ENCODE data around the gene ATL2. TPM values are rescaled to one million over a fixed set of nuclear protein-coding genes. Genes with fewer than 3 reads are reported as not detected.
"Not testable (repeated sequence)": the region's sequence is repeated elsewhere in the genome, so short reads cannot be mapped to it uniquely, and the experiment has no call there.

Gene ATL2
- polyA plus RNA-seq, 3 donors: 7.8 to 28.3 (median 10.8) TPM

DNA sequence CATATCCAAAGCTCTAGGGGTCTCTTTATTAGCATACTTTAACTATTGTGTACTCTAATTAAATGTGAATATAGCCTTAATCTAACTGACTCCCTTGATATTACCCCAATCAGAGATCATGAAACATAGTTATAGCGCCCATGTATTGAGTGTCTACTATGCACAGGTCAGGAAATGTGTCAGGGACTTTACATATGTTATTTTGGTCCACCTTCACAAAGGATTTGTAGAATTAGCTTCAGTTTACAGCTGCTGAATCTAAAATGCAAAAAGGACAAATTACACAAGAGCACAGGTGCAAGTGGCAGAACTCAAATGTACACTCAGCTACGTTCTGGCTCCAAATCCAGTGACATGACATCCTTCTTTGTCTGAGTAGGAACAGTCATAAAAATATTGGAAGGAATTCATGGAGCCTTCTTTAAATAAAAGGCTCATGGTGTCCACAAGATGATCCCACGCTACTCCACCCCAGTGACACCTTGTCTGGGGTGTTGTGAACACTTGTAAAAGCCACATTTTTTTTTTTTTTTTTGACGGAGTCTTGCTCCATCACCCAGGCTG, 38.7 kb upstream of the ATL2 start:
- Histone ChIP-seq H3K4me2 (replicated peaks; ENCODE audit: extremely low read depth, low read length, poor library complexity, severe bottlenecking) (no peak overlapping the region), H3K4me1 (ENCODE audit: control insufficient read depth in 1 of 2, insufficient read depth in 2 of 2, low read length in 2 of 2) (no peaks in the 10 kb centered on the region), H3K36me3 (replicated peaks in 1 of 2; ENCODE audit: control insufficient read depth in 1 of 2, insufficient read depth in 2 of 2, low read length in 2 of 2) (no peaks in the 10 kb centered on the region), H3K27me3 (ENCODE audit: control insufficient read depth in 2 of 2, insufficient read depth in 2 of 2, low read length in 2 of 2) (no peaks in the 10 kb centered on the region), H4K20me1 (ENCODE audit: insufficient read depth, low read length) (no peaks in the 10 kb centered on the region), H2AFZ (ENCODE audit: insufficient read depth, low read depth, low read length, poor library complexity, severe bottlenecking) (no peak overlapping the region), H3K9me3 (replicated peaks in 1 of 2; ENCODE audit: control insufficient read depth in 1 of 2, insufficient read depth in 1 of 2, low read length in 2 of 2) (peaks cover 16 to 22% of the 10 kb centered on the region in 2 donors), H3K4me3 (replicated peaks in 1 of 3; ENCODE audit: low read depth in 2 of 3, low read length in 3 of 3) (no peak overlapping the region), H3K27ac (ENCODE audit: low read depth in 1 of 2, low read length in 2 of 2) (no peak overlapping the region), H3K79me2 (ENCODE audit: insufficient read depth, low read length) (no peaks in the 10 kb centered on the region), H3K9ac (ENCODE audit: insufficient read depth, low read length, poor library complexity, severe bottlenecking) (no peak overlapping the region)
- intact Hi-C loops (cut with micrococcal nuclease): no loop called here
- no peak overlapping the region for H3K27ac Mint-ChIP-seq
- TF ChIP-seq, protein P1, sequence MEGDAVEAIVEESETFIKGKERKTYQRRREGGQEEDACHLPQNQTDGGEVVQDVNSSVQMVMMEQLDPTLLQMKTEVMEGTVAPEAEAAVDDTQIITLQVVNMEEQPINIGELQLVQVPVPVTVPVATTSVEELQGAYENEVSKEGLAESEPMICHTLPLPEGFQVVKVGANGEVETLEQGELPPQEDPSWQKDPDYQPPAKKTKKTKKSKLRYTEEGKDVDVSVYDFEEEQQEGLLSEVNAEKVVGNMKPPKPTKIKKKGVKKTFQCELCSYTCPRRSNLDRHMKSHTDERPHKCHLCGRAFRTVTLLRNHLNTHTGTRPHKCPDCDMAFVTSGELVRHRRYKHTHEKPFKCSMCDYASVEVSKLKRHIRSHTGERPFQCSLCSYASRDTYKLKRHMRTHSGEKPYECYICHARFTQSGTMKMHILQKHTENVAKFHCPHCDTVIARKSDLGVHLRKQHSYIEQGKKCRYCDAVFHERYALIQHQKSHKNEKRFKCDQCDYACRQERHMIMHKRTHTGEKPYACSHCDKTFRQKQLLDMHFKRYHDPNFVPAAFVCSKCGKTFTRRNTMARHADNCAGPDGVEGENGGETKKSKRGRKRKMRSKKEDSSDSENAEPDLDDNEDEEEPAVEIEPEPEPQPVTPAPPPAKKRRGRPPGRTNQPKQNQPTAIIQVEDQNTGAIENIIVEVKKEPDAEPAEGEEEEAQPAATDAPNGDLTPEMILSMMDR (IDR thresholded peaks at IDR 0.05): no peak
- peaks cover 6 to 9% (median 8%) of the 10 kb centered on the region in 3 donors for H3K27me3 Mint-ChIP-seq (ENCODE audit: low read depth in 3 of 3)
- peaks cover 21 to 39% (median 34%) of the 10 kb centered on the region in 7 donors for H3K9me3 Mint-ChIP-seq
- H3K36me3 Mint-ChIP-seq: no peaks in the 10 kb centered on the region
- DNase-seq: no peak
- H3K4me3 Mint-ChIP-seq: no peak overlapping the region
- H3K4me1 Mint-ChIP-seq: no peaks in the 10 kb centered on the region
- WGBS (ENCODE audit: insufficient coverage): 94% methylated on average over 3 of the region's 4 CpGs

DNA sequence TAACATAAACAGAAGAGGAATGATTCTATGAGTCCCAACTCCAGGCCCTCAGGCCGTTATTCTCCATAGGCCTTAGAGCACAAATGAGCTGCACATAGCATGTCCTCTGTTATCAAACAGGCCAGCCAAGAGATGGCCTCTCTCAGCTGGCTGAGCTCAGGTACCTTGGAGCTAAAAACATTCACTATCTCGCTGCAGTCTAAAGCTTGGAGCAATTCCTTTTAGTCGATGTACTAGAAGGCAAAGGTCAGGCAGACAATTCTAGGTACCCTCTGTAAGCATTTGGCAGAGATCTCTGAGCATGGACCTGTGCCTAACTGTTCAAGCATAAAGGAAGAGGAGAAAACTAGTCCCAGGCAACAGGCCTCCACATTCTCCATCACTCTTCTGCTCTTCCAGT, 38.0 kb upstream of the ATL2 start:
- no peaks in the 10 kb centered on the region for H3K79me2 ChIP-seq (ENCODE audit: insufficient read depth, low read length)
- H3K4me1 Mint-ChIP-seq: no peaks in the 10 kb centered on the region
- H3K27me3 Mint-ChIP-seq (ENCODE audit: low read depth in 3 of 3): peaks cover 4 to 9% (median 5%) of the 10 kb centered on the region in 3 donors
- intact Hi-C loops (cut with micrococcal nuclease): no loop called here
- H3K27me3 ChIP-seq (ENCODE audit: control insufficient read depth in 2 of 2, insufficient read depth in 2 of 2, low read length in 2 of 2): no peaks in the 10 kb centered on the region
- H3K27ac ChIP-seq (ENCODE audit: low read depth in 1 of 2, low read length in 2 of 2): no peak overlapping the region
- TF ChIP-seq, protein P1 (IDR thresholded peaks at IDR 0.05): no peak
- no peak for DNase-seq
- no peak overlapping the region for H3K4me3 Mint-ChIP-seq
- H3K9me3 Mint-ChIP-seq: peaks cover 21 to 32% (median 31%) of the 10 kb centered on the region in 7 donors
- peaks cover 16 to 22% of the 10 kb centered on the region in 2 donors for H3K9me3 ChIP-seq (replicated peaks in 1 of 2; ENCODE audit: control insufficient read depth in 1 of 2, insufficient read depth in 1 of 2, low read length in 2 of 2)
- H3K4me2 ChIP-seq (replicated peaks; ENCODE audit: extremely low read depth, low read length, poor library complexity, severe bottlenecking): no peak overlapping the region
- no peak overlapping the region for H3K4me3 ChIP-seq (replicated peaks in 1 of 3; ENCODE audit: low read depth in 2 of 3, low read length in 3 of 3)
- WGBS (ENCODE audit: insufficient coverage): 100% methylated on average over 3 of the region's 3 CpGs
- H3K36me3 ChIP-seq (replicated peaks in 1 of 2; ENCODE audit: control insufficient read depth in 1 of 2, insufficient read depth in 2 of 2, low read length in 2 of 2): no peaks in the 10 kb centered on the region
- no peak overlapping the region for H3K27ac Mint-ChIP-seq
- no peaks in the 10 kb centered on the region for H3K36me3 Mint-ChIP-seq
- no peak overlapping the region for H2AFZ ChIP-seq (ENCODE audit: insufficient read depth, low read depth, low read length, poor library complexity, severe bottlenecking)
- no peak overlapping the region for H3K9ac ChIP-seq (ENCODE audit: insufficient read depth, low read length, poor library complexity, severe bottlenecking)
- H4K20me1 ChIP-seq (ENCODE audit: insufficient read depth, low read length): no peaks in the 10 kb centered on the region
- no peaks in the 10 kb centered on the region for H3K4me1 ChIP-seq (ENCODE audit: control insufficient read depth in 1 of 2, insufficient read depth in 2 of 2, low read length in 2 of 2)

DNA sequence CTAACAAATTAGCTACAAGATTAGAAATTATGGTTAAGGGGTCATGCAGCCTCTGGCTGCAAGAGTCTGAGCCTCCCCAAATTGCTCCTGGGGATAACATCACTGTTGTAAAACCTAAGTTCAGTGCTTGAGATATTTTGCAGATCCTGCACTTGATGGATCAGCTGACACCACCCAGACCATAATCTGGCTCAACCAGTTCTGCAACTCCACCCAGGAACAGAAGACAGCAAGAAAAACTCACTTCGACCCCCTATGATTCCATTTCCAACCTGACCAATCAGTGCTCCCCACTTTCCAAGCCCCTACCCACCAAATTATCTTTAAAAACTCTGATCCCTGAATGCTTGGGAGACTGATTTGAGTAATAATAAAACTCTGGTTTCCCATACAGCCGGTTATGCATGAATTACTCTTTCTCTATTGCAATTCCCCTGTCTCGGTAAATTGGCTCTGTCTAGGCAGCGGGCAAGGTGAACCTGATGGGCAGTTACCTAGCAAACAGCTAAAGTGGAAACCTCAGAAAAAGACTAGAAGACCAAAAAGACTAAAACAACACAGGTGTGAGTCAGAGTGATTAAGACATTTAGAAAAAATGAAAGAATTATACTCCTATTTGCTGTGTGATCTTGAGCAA, 35.3 kb upstream of the ATL2 start:
- H3K27ac ChIP-seq (ENCODE audit: low read depth in 1 of 2, low read length in 2 of 2); H3K9ac ChIP-seq (ENCODE audit: insufficient read depth, low read length, poor library complexity, severe bottlenecking); H3K4me2 ChIP-seq (replicated peaks; ENCODE audit: extremely low read depth, low read length, poor library complexity, severe bottlenecking); DNase-seq; H2AFZ ChIP-seq (ENCODE audit: insufficient read depth, low read depth, low read length, poor library complexity, severe bottlenecking); intact Hi-C loops (cut with micrococcal nuclease); H3K4me1 Mint-ChIP-seq; H3K27ac Mint-ChIP-seq; H3K4me1 ChIP-seq (ENCODE audit: control insufficient read depth in 1 of 2, insufficient read depth in 2 of 2, low read length in 2 of 2); H3K36me3 Mint-ChIP-seq; H3K27me3 Mint-ChIP-seq (ENCODE audit: low read depth in 3 of 3); H3K27me3 ChIP-seq (ENCODE audit: control insufficient read depth in 2 of 2, insufficient read depth in 2 of 2, low read length in 2 of 2); H3K79me2 ChIP-seq (ENCODE audit: insufficient read depth, low read length); H3K36me3 ChIP-seq (replicated peaks in 1 of 2; ENCODE audit: control insufficient read depth in 1 of 2, insufficient read depth in 2 of 2, low read length in 2 of 2); H3K4me3 ChIP-seq (replicated peaks in 1 of 3; ENCODE audit: low read depth in 2 of 3, low read length in 3 of 3); H3K4me3 Mint-ChIP-seq; H4K20me1 ChIP-seq (ENCODE audit: insufficient read depth, low read length): not testable (repeated sequence)
- peaks cover 16 to 22% of the 10 kb centered on the region in 2 donors for H3K9me3 ChIP-seq (replicated peaks in 1 of 2; ENCODE audit: control insufficient read depth in 1 of 2, insufficient read depth in 1 of 2, low read length in 2 of 2)
- H3K9me3 Mint-ChIP-seq: peaks cover 21 to 32% (median 31%) of the 10 kb centered on the region in 7 donors
- WGBS (ENCODE audit: insufficient coverage): no CpG with 5 or more reads among the region's 4 CpGs
